ENCODE measurements around the gene CCDC78. TPM values are rescaled to one million over a fixed set of nuclear protein-coding genes. Genes with fewer than 3 reads are reported as not detected.
A peak's percentile ranks its signal among the peaks of the same experiment; 100 is the strongest.

CCDC78 gene
- total RNA-seq, 4 donors from 2014 or later, result 0.40 to 24.3 (median 0.98) TPM

DNA sequence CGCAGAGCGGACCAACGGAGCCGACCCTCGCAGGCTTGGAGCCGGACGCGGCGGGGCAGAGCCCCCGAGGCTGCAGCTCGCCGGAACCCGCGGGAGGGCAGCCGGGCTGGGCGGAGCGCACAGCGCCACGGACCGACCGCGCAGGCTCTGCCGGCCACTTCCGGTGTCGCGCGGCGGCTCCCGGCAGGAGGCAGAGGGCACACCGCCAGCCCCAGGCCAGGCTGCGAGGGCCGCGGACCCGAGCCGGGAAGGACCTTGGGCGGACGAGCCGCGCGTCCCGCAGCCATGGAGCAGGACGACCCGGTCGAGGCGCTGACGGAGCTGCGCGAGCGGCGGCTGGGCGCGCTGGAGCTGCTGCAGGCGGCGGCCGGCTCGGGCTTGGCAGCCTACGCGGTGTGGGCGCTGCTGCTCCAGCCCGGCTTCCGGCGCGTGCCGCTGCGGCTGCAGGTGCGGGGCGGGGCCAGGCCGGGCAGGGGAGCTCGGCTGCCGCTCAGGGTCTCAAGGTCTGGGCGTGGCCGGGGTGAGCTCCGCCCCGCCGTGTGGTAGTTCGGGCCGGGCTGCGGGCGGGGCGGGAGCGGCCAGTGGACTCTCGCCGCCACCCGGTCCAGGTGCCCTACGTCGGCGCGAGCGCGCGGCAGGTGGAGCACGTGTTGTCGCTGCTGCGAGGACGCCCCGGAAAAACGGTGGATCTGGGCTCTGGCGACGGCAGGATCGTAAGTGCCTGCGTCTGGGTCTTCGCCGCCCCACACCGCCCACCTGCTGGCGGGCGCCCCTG lies 5.1 kb downstream of the CCDC78 start, which contains the start of gene ANTKMT:
Gene ANTKMT, plus strand, starts transcription at position 157 of the 775 bp plus-strand sequence. Its CDS starts 129 bp downstream, at position 286.
- peak; percentile 91 for DNase-seq
- Histone ChIP-seq H3K9me3 (no peaks in the 10 kb centered on the region), H3K4me1 (peaks cover 26 to 47% (median 42%) of the 10 kb centered on the region in 4 donors), H3K27me3 (peaks cover 31% of the 10 kb centered on the region), H3K36me3 (no peaks in the 10 kb centered on the region), H3K27ac (peak within 1 kb of the TSS; percentile 90 to 94 (median 93)), H3K4me3 (peak within 1 kb of the TSS; percentile 37 to 83 (median 68))
- intact Hi-C loops (cut with DNase I; ENCODE audit: low total_unique reads), result no loop called here
- WGBS, 2 donors (ENCODE audit: low coverage in 1 of 2), result 23% methylated on average over 36 of the region's 106 CpGs; no CpG with 5 or more reads in 1 of the 2 donors
- in situ Hi-C loops (cut with MboI; ENCODE audit: low pct_ligation_motif_present in 1 of 4, low pct_unique_long_range_greater_than_20kb in 1 of 4, low sequenced_read_pairs in 3 of 4), result no loop called here
- peak; percentile 24 to 86 (median 75) for TF ChIP-seq POLR2AphosphoS5 (IDR thresholded peaks at IDR 0.05)
- no peak for TF ChIP-seq POLR2A (IDR thresholded peaks at IDR 0.05)
- TF ChIP-seq, protein P1, sequence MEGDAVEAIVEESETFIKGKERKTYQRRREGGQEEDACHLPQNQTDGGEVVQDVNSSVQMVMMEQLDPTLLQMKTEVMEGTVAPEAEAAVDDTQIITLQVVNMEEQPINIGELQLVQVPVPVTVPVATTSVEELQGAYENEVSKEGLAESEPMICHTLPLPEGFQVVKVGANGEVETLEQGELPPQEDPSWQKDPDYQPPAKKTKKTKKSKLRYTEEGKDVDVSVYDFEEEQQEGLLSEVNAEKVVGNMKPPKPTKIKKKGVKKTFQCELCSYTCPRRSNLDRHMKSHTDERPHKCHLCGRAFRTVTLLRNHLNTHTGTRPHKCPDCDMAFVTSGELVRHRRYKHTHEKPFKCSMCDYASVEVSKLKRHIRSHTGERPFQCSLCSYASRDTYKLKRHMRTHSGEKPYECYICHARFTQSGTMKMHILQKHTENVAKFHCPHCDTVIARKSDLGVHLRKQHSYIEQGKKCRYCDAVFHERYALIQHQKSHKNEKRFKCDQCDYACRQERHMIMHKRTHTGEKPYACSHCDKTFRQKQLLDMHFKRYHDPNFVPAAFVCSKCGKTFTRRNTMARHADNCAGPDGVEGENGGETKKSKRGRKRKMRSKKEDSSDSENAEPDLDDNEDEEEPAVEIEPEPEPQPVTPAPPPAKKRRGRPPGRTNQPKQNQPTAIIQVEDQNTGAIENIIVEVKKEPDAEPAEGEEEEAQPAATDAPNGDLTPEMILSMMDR (IDR thresholded peaks at IDR 0.05), result peak in 1 of 5 experiments; percentile 21

- 3% methylated on average over 6 of the region's 38 CpGs; no CpG with 5 or more reads in 1 of the 2 donors for WGBS, 2 donors (ENCODE audit: low coverage in 1 of 2)
- H3K4me3 ChIP-seq, result peak overlapping the region; percentile 37 to 83 (median 68)
- TF ChIP-seq POLR2A (IDR thresholded peaks at IDR 0.05) (no peak), POLR2AphosphoS5 (IDR thresholded peaks at IDR 0.05) (no peak), EP300 (IDR thresholded peaks at IDR 0.05; ENCODE audit: low read depth) (no peak)
- TF ChIP-seq, protein P1 (IDR thresholded peaks at IDR 0.05), result no peak
- in situ Hi-C loops (cut with MboI; ENCODE audit: low pct_ligation_motif_present in 1 of 4, low pct_unique_long_range_greater_than_20kb in 1 of 4, low sequenced_read_pairs in 3 of 4), result no loop called here
- peak overlapping the region; percentile 90 to 94 (median 93) for H3K27ac ChIP-seq
- H3K9me3 ChIP-seq, result no peaks in the 10 kb centered on the region
- H3K4me1 ChIP-seq, result peaks cover 30 to 51% (median 46%) of the 10 kb centered on the region in 4 donors
- peaks cover 31% of the 10 kb centered on the region for H3K27me3 ChIP-seq
- intact Hi-C loops (cut with DNase I; ENCODE audit: low total_unique reads), result no loop called here
- peak; percentile 46 for DNase-seq
- no peaks in the 10 kb centered on the region for H3K36me3 ChIP-seq
These were observed 5.7 kb downstream of the CCDC78 start for GRCh38 chr16:720447-720989.

GRCh38 chr16:719815-720446 lies 6.3 kb downstream of the CCDC78 start:
- TF ChIP-seq, protein P1 (IDR thresholded peaks at IDR 0.05), result peak in 3 of 5 experiments; percentile 6 to 18 (median 10)
- TF ChIP-seq POLR2AphosphoS5 (IDR thresholded peaks at IDR 0.05) (no peak), EP300 (IDR thresholded peaks at IDR 0.05; ENCODE audit: low read depth) (no peak)
- Histone ChIP-seq H3K27me3 (peaks cover 27% of the 10 kb centered on the region), H3K4me3 (peak overlapping the region; percentile 37 to 83 (median 68)), H3K36me3 (no peaks in the 10 kb centered on the region), H3K27ac (peak overlapping the region; percentile 90 to 94 (median 93)), H3K4me1 (peaks cover 30 to 54% (median 49%) of the 10 kb centered on the region in 4 donors), H3K9me3 (no peaks in the 10 kb centered on the region)
- in situ Hi-C loops (cut with MboI; ENCODE audit: low pct_ligation_motif_present in 1 of 4, low pct_unique_long_range_greater_than_20kb in 1 of 4, low sequenced_read_pairs in 3 of 4), result loop anchor here in 1 of 4 donors (10.0 kb wide), 1 partner anchor 65 kb away; the partner anchor contains the start of genes CHTF18 and RPUSD1
- peak; percentile 34 for DNase-seq
- intact Hi-C loops (cut with DNase I; ENCODE audit: low total_unique reads), result no loop called here
- WGBS, 2 donors (ENCODE audit: low coverage in 1 of 2), result 0 to 12% methylated on average over 1 to 15 of the region's 16 CpGs

GRCh38 chr16:718922-719321 lies 7.3 kb downstream of the CCDC78 start:
- Histone ChIP-seq H3K4me1 (peaks cover 30 to 61% (median 54%) of the 10 kb centered on the region in 4 donors), H3K27ac (peak overlapping the region; percentile 49 to 94 (median 93)), H3K4me3 (no peak overlapping the region), H3K36me3 (no peaks in the 10 kb centered on the region), H3K9me3 (no peaks in the 10 kb centered on the region), H3K27me3 (peaks cover 26% of the 10 kb centered on the region)
- in situ Hi-C loops (cut with MboI; ENCODE audit: low pct_ligation_motif_present in 1 of 4, low pct_unique_long_range_greater_than_20kb in 1 of 4, low sequenced_read_pairs in 3 of 4) (loop anchor here in 1 of 4 donors (10.0 kb wide), 1 partner anchor 66 kb away; the partner anchor contains the start of genes CHTF18 and RPUSD1), intact Hi-C loops (cut with DNase I; ENCODE audit: low total_unique reads) (no loop called here)
- 63% methylated on average over 6 of the region's 6 CpGs; no CpG with 5 or more reads in 1 of the 2 donors for WGBS, 2 donors (ENCODE audit: low coverage in 1 of 2)
- TF ChIP-seq, protein P1 (IDR thresholded peaks at IDR 0.05), result no peak
- peak; percentile 12 for TF ChIP-seq POLR2A (IDR thresholded peaks at IDR 0.05)
- TF ChIP-seq POLR2AphosphoS5 (IDR thresholded peaks at IDR 0.05), result peak in 1 of 3 donors; percentile 46
- TF ChIP-seq EP300 (IDR thresholded peaks at IDR 0.05; ENCODE audit: low read depth), result no peak
- DNase-seq, result peak; percentile 77

All from transverse colon (tissue), 4 donors.